Measurements from ENCODE around the gene MVB12B.

MVB12B gene

GRCh38 chr9:126454795-126455194 is 128.2 kb downstream of the MVB12B start:
- no peak for TF ChIP-seq CTCF (conservative IDR thresholded peaks at IDR 0.05; ENCODE audit: low read length)
- H3K4me3 ChIP-seq (ENCODE audit: low read length) = no peak overlapping the region
- DNase-seq (ENCODE audit: low read depth) = no peak

GRCh38 chr9:126456441-126457174 is 130.0 kb downstream of the MVB12B start:
- H3K4me3 ChIP-seq (ENCODE audit: low read length) = no peak overlapping the region
- no peak for DNase-seq (ENCODE audit: low read depth)
- no peak for TF ChIP-seq CTCF (conservative IDR thresholded peaks at IDR 0.05; ENCODE audit: low read length)

- no peak for TF ChIP-seq CTCF (conservative IDR thresholded peaks at IDR 0.05; ENCODE audit: low read length)
- DNase-seq (ENCODE audit: low read depth) = no peak
- no peak overlapping the region for H3K4me3 ChIP-seq (ENCODE audit: low read length)
Observed at GRCh38 chr9:126457175-126457547, 130.5 kb downstream of the MVB12B start.

- no peak for DNase-seq (ENCODE audit: low read depth)
- no peak for TF ChIP-seq CTCF (conservative IDR thresholded peaks at IDR 0.05; ENCODE audit: low read length)
- no peak overlapping the region for H3K4me3 ChIP-seq (ENCODE audit: low read length)
Observed at GRCh38 chr9:126457890-126458289, 131.3 kb downstream of the MVB12B start.

GRCh38 chr9:126459126-126459525 is 132.5 kb downstream of the MVB12B start:
- no peak overlapping the region for H3K4me3 ChIP-seq (ENCODE audit: low read length)
- no peak for TF ChIP-seq CTCF (conservative IDR thresholded peaks at IDR 0.05; ENCODE audit: low read length)
- DNase-seq (ENCODE audit: low read depth) = no peak

GRCh38 chr9:126459546-126459945 is 132.9 kb downstream of the MVB12B start:
- DNase-seq (ENCODE audit: low read depth) = no peak
- H3K4me3 ChIP-seq (ENCODE audit: low read length) = no peak overlapping the region
- TF ChIP-seq CTCF (conservative IDR thresholded peaks at IDR 0.05; ENCODE audit: low read length) = no peak

Data from AG10803 (cell line).